Measurements from ENCODE around the gene MRPL4. TPM values are rescaled to one million over a fixed set of nuclear protein-coding genes. Genes with fewer than 3 reads are reported as not detected.

The MRPL4 gene
- polyA plus RNA-seq, 2 donors: 25.7 to 71.6 TPM

- peaks cover 0 to 12% of the 10 kb centered on the region in 2 donors for H3K4me1 ChIP-seq (ENCODE audit: control insufficient read depth in 2 of 2, insufficient read depth in 2 of 2, low read length in 1 of 2)
- no peaks in the 10 kb centered on the region for H3K27me3 ChIP-seq (ENCODE audit: control insufficient read depth in 1 of 2, insufficient read depth in 2 of 2, low read length in 2 of 2)
- no peak overlapping the region for H3K27ac ChIP-seq (ENCODE audit: low read depth in 2 of 2, low read length in 1 of 2)
- H3K36me3 ChIP-seq (ENCODE audit: control insufficient read depth in 2 of 2, insufficient read depth in 2 of 2, low read length in 1 of 2): no peaks in the 10 kb centered on the region
- H3K4me3 ChIP-seq (ENCODE audit: low read depth in 1 of 2, low read length in 2 of 2): no peak overlapping the region
- 45 to 51% methylated on average over 14 of the region's 14 CpGs for WGBS, 2 donors
- H3K9me3 ChIP-seq (ENCODE audit: control insufficient read depth in 2 of 2, insufficient read depth in 1 of 2, low read depth in 1 of 2, low read length in 1 of 2): no peaks in the 10 kb centered on the region
These were observed 47.8 kb downstream of the MRPL4 start for GRCh38 chr19:10299545-10300458.

- Histone ChIP-seq H3K4me1 (ENCODE audit: control insufficient read depth in 2 of 2, insufficient read depth in 2 of 2, low read length in 1 of 2) (no peaks in the 10 kb centered on the region), H3K36me3 (ENCODE audit: control insufficient read depth in 2 of 2, insufficient read depth in 2 of 2, low read length in 1 of 2) (peaks cover 0 to 2% of the 10 kb centered on the region in 2 donors), H3K27ac (ENCODE audit: low read depth in 2 of 2, low read length in 1 of 2) (no peak overlapping the region), H3K27me3 (ENCODE audit: control insufficient read depth in 1 of 2, insufficient read depth in 2 of 2, low read length in 2 of 2) (no peaks in the 10 kb centered on the region), H3K4me3 (ENCODE audit: low read depth in 1 of 2, low read length in 2 of 2) (no peak overlapping the region), H3K9me3 (ENCODE audit: control insufficient read depth in 2 of 2, insufficient read depth in 1 of 2, low read depth in 1 of 2, low read length in 1 of 2) (no peaks in the 10 kb centered on the region)
- whole genome bisulfite sequencing, 2 donors: 79 to 81% methylated on average over 17 of the region's 17 CpGs
These were observed 53.3 kb downstream of the MRPL4 start for GRCh38 chr19:10305139-10305806.

GRCh38 chr19:10306327-10306726 is 54.3 kb downstream of the MRPL4 start:
- H3K36me3 ChIP-seq (ENCODE audit: control insufficient read depth in 2 of 2, insufficient read depth in 2 of 2, low read length in 1 of 2): peaks cover 3 to 9% of the 10 kb centered on the region in 2 donors
- H3K27me3 ChIP-seq (ENCODE audit: control insufficient read depth in 1 of 2, insufficient read depth in 2 of 2, low read length in 2 of 2): no peaks in the 10 kb centered on the region
- no peaks in the 10 kb centered on the region for H3K9me3 ChIP-seq (ENCODE audit: control insufficient read depth in 2 of 2, insufficient read depth in 1 of 2, low read depth in 1 of 2, low read length in 1 of 2)
- no peak overlapping the region for H3K27ac ChIP-seq (ENCODE audit: low read depth in 2 of 2, low read length in 1 of 2)
- H3K4me1 ChIP-seq (ENCODE audit: control insufficient read depth in 2 of 2, insufficient read depth in 2 of 2, low read length in 1 of 2): no peaks in the 10 kb centered on the region
- H3K4me3 ChIP-seq (ENCODE audit: low read depth in 1 of 2, low read length in 2 of 2): no peak overlapping the region
- 91 to 95% methylated on average over 5 of the region's 5 CpGs for WGBS, 2 donors

GRCh38 chr19:10309423-10309822 is 57.4 kb downstream of the MRPL4 start, which contains the start of gene ZGLP1:
TSS of gene ZGLP1 (minus strand) at chr19:10309815.
- Histone ChIP-seq H3K36me3 (ENCODE audit: control insufficient read depth in 2 of 2, insufficient read depth in 2 of 2, low read length in 1 of 2) (peaks cover 3 to 9% of the 10 kb centered on the region in 2 donors), H3K9me3 (ENCODE audit: control insufficient read depth in 2 of 2, insufficient read depth in 1 of 2, low read depth in 1 of 2, low read length in 1 of 2) (no peaks in the 10 kb centered on the region), H3K27ac (ENCODE audit: low read depth in 2 of 2, low read length in 1 of 2) (no peak within 1 kb of the TSS), H3K4me3 (ENCODE audit: low read depth in 1 of 2, low read length in 2 of 2) (no peak within 1 kb of the TSS), H3K27me3 (ENCODE audit: control insufficient read depth in 1 of 2, insufficient read depth in 2 of 2, low read length in 2 of 2) (no peaks in the 10 kb centered on the region), H3K4me1 (ENCODE audit: control insufficient read depth in 2 of 2, insufficient read depth in 2 of 2, low read length in 1 of 2) (no peaks in the 10 kb centered on the region)
- WGBS, 2 donors: 89 to 93% methylated on average over 24 of the region's 24 CpGs

Other genes with a start within 250 kb of the MRPL4 start
- gene COL5A3, start 241.7 kb upstream of the MRPL4 start, polyA plus RNA-seq: 1 to 10 TPM; 5.6 to 6.8 TPM
- gene RDH8, start 238.7 kb upstream of the MRPL4 start, polyA plus RNA-seq: not detected
- 10 to 100 TPM; 15.7 to 22.9 TPM for gene SHFL, start 165.9 kb upstream of the MRPL4 start, polyA plus RNA-seq
- under 1 TPM; 0.28 to 0.47 TPM for gene ANGPTL6, start 149.5 kb upstream of the MRPL4 start, polyA plus RNA-seq
- gene PPAN, start 145.9 kb upstream of the MRPL4 start, polyA plus RNA-seq: 10 to 100 TPM; 41.6 to 64.7 TPM
- gene P2RY11, start 140.5 kb upstream of the MRPL4 start, polyA plus RNA-seq: 10 to 100 TPM in 1 of 2 donors, 1 to 10 TPM in 1; 6.6 to 12.8 TPM
- gene EIF3G, start 132.3 kb upstream of the MRPL4 start, polyA plus RNA-seq: 100 to 1,000 TPM in 1 of 2 donors, 10 to 100 TPM in 1; 85.4 to 163 TPM
- 10 to 100 TPM; 32.1 to 42.6 TPM for gene DNMT1, start 57.3 kb upstream of the MRPL4 start, polyA plus RNA-seq
- 1 to 10 TPM in 1 of 2 donors, under 1 TPM in 1; 0.71 to 1.2 TPM for gene S1PR2, start 20.9 kb upstream of the MRPL4 start, polyA plus RNA-seq
- 1 to 10 TPM; 4.8 to 8.8 TPM for gene ICAM1, start 18.9 kb downstream of the MRPL4 start, polyA plus RNA-seq
- under 1 TPM; 0.12 to 0.26 TPM for gene ICAM4, start 34.7 kb downstream of the MRPL4 start, polyA plus RNA-seq
- under 1 TPM; 0.27 to 0.45 TPM for gene ICAM5, start 37.7 kb downstream of the MRPL4 start, polyA plus RNA-seq
- gene ZGLP1, start 57.6 kb downstream of the MRPL4 start, polyA plus RNA-seq: 1 to 10 TPM; 2.0 to 8.2 TPM
- gene FDX2, start 63.8 kb downstream of the MRPL4 start, polyA plus RNA-seq: 10 to 100 TPM; 18.3 to 18.5 TPM
- gene RAVER1, start 81.3 kb downstream of the MRPL4 start, polyA plus RNA-seq: 1 to 10 TPM; 7.1 to 8.2 TPM
- 1 to 10 TPM; 3.8 to 5.8 TPM for gene ICAM3, start 87.4 kb downstream of the MRPL4 start, polyA plus RNA-seq
- 10 to 100 TPM; 56.2 to 96.8 TPM for gene TYK2, start 128.4 kb downstream of the MRPL4 start, polyA plus RNA-seq
- 100 to 1,000 TPM; 162 to 206 TPM for gene CDC37, start 151.3 kb downstream of the MRPL4 start, polyA plus RNA-seq
- 1 to 10 TPM; 1.2 to 1.3 TPM for gene PDE4A, start 168.3 kb downstream of the MRPL4 start, polyA plus RNA-seq

Data from esophagus (tissue), 2 donors.